DND-41 (cell line): ENCODE results near the gene TMC3.

ENCODE experiments used
- ATAC-seq: fragments of 200-7000 bp; cut with Tn5 transposase; 3 replicates; pipeline ENCODE4 v1.9.1; 2021; ENCODE audit warnings: low read depth; ENCODE audit not compliant: insufficient read depth
- DNase-seq: peaks from one replicate; pipeline ENCODE4 v3.0.0-alpha.2; 2020
- H2AFZ ChIP-seq: 2 replicates; pipeline ENCODE4 v1.6.0; 2012; ENCODE audit warnings: low read depth, low read length
- H3K27ac ChIP-seq: 2 replicates; pipeline ENCODE4 v1.5.1; 2012; ENCODE audit warnings: low read length, inconsistent platforms
- H3K27me3 ChIP-seq: fragments of 200-600 bp; sonication (generic); 2 replicates; pipeline ENCODE4 v1.6.0; 2012; ENCODE audit warnings: low read length, mild to moderate bottlenecking, inconsistent platforms; ENCODE audit not compliant: insufficient read depth, poor library complexity
- H3K36me3 ChIP-seq: 2 replicates; pipeline ENCODE4 v1.5.1; 2012; ENCODE audit warnings: low read length, inconsistent platforms; ENCODE audit not compliant: insufficient read depth
- H3K4me1 ChIP-seq: 2 replicates; pipeline ENCODE4 v1.5.1; 2012; ENCODE audit warnings: mild to moderate bottlenecking, low read length; ENCODE audit not compliant: insufficient read depth
- H3K4me2 ChIP-seq: 2 replicates; pipeline ENCODE4 v1.6.0; 2012; ENCODE audit warnings: mild to moderate bottlenecking, moderate library complexity, low read length, inconsistent platforms; ENCODE audit not compliant: insufficient read depth
- H3K4me3 ChIP-seq, 2 experiments: fragments of 200-600 bp in 1 of 2; shearing (Covaris generic) in 1 of 2; 2 replicates each; pipeline ENCODE4 v1.5.1; 2012 to 2016; ENCODE audit warnings: inconsistent platforms in 2 of 2, low read length in 2 of 2, mild to moderate bottlenecking in 2 of 2, low read depth in 1 of 2, moderate library complexity in 1 of 2
- H3K79me2 ChIP-seq: 2 replicates; pipeline ENCODE4 v1.6.0; 2012; ENCODE audit warnings: low read length, inconsistent platforms; ENCODE audit not compliant: insufficient read depth
- H3K9ac ChIP-seq: 2 replicates; pipeline ENCODE4 v1.6.0; 2012; ENCODE audit warnings: low read depth, mild to moderate bottlenecking, inconsistent platforms, low read length, moderate library complexity
- H3K9me3 ChIP-seq: 2 replicates; pipeline ENCODE4 v1.5.1; 2012; ENCODE audit warnings: low read length, moderate library complexity, mild to moderate bottlenecking, inconsistent platforms; ENCODE audit not compliant: insufficient read depth, severe bottlenecking
- H4K20me1 ChIP-seq: 2 replicates; pipeline ENCODE4 v1.6.0; 2012; ENCODE audit warnings: low read length; ENCODE audit not compliant: insufficient read depth
- CTCF ChIP-seq: IDR thresholded peaks from 2 replicates; pipeline ENCODE4 v1.5.1; 2012; ENCODE audit warnings: borderline replicate concordance, low read length, moderate library complexity, mild to moderate bottlenecking; ENCODE audit not compliant: poor library complexity, severe bottlenecking; ENCODE audit errors: extremely low read depth
- EZH2 ChIP-seq: IDR thresholded peaks from 3 replicates; pipeline ENCODE4 v1.6.1; 2012; ENCODE audit warnings: borderline replicate concordance, low read depth, mild to moderate bottlenecking, moderate library complexity, low read length, inconsistent platforms; ENCODE audit not compliant: severe bottlenecking

TMC3 gene

DNA sequence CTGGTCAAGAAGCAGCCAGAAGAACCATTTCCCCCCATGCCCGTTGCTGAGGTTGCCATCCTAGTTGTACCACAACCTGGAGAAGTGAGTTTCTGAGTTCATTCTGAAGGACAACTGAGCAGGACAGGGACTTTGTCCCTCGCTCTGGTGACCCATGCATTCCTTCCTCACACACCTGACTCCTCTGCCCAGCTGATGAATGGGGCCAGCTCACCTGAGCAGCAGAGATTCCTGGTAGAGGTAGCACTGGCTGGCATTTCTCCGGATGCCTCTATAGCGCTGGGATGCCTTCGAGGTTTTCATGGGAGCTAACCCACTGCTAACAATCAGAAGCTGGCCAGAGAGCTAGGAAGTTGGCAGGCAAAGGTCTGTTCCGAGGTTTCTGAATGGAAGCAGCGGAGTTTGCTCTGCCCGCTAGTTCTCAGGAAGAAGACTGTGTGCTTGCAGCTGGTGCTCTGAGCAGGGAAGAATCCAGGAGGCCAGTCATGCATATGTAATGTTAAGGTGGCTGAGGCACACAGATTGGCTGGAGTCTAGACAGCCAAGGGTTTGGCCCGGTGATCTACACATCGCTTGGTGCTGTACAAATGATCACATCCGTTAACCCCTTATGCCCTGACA, at the start of gene TMC3:
TSS of gene TMC3 (minus strand) at position 439 of the 621 bp plus-strand sequence. CDS start at position 303, 136 bp downstream.
- H3K36me3 ChIP-seq = no peaks in the 10 kb centered on the region
- TF ChIP-seq CTCF = no peak
- no peak for TF ChIP-seq EZH2
- H3K4me1 ChIP-seq = no peaks in the 10 kb centered on the region
- no peak within 1 kb of the TSS for H3K27ac ChIP-seq
- H3K9me3 ChIP-seq = no peaks in the 10 kb centered on the region
- no peak within 1 kb of the TSS for H3K4me2 ChIP-seq
- no peak within 1 kb of the TSS for H3K9ac ChIP-seq
- no peak within 1 kb of the TSS for H2AFZ ChIP-seq
- ATAC-seq = no peak
- no peak for DNase-seq
- no peaks in the 10 kb centered on the region for H4K20me1 ChIP-seq
- no peak within 1 kb of the TSS for H3K4me3 ChIP-seq
- H3K27me3 ChIP-seq = no peaks in the 10 kb centered on the region
- no peaks in the 10 kb centered on the region for H3K79me2 ChIP-seq

DNA sequence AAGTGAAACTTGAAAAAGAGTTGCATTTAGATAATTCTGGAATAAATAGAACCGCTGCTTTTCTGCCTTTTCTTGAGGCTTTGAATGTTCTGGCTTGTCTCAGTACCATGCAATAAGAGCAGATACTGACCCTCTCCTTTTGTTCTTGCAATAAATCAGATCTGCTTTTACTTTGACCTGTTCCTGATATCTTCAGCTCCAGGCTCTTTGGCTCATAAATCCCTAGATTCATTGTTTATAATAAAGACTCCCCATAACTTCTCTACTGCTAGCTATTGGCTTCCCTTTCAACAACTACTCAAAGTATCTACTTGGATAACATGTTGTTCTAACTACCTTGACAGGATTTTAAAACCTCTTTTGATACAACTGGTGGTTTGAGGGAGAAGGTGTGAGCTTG, 47.4 kb upstream of the TMC3 start:
- H3K79me2 ChIP-seq = no peaks in the 10 kb centered on the region; the same call in 1 of the 2 replicates
- H4K20me1 ChIP-seq = no peaks in the 10 kb centered on the region
- H3K4me1 ChIP-seq = peaks cover 32% of the 10 kb centered on the region
- no peaks in the 10 kb centered on the region for H3K36me3 ChIP-seq
- no peak overlapping the region for H3K27ac ChIP-seq
- DNase-seq = no peak
- no peak for TF ChIP-seq CTCF
- no peak for TF ChIP-seq EZH2
- H3K27me3 ChIP-seq = no peaks in the 10 kb centered on the region
- no peak overlapping the region for H2AFZ ChIP-seq
- H3K4me3 ChIP-seq = no peak overlapping the region
- ATAC-seq = no peak
- H3K4me2 ChIP-seq = no peak overlapping the region
- no peaks in the 10 kb centered on the region for H3K9me3 ChIP-seq
- H3K9ac ChIP-seq = no peak overlapping the region

DNA sequence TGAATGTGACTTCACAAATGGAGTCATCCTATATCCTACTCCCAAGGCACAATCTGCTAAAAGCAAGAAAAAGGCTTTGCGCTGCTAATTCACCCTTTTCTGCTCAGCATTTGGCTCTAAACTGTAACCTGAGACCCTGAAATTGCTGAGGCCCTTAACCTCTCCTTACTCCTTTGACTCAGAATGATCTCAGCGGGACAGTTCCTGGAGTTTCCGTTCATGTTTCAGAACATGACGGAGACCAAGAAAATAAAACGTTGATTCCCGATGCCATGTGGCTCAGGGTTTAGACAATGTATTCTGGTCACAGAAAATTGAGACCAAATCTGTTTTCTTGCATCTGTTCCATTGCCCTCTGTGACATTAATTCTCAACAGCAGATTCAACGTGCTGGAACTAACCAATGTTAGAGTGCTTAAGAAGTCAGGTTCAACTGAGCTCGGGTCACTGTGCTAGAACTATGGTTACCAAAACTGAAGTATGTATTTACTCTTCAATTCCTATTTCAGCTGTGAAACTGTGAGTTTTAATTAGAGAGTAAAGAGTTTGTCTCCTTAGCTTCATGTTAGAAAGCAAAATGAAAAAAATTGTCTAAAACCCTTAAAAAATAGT, 45.4 kb upstream of the TMC3 start:
- Histone ChIP-seq H3K9ac (no peak overlapping the region), H4K20me1 (no peaks in the 10 kb centered on the region), H3K4me1 (peaks cover 53% of the 10 kb centered on the region), H3K27ac (peak overlapping the region; percentile 62), H3K27me3 (no peaks in the 10 kb centered on the region), H3K4me3 (no peak overlapping the region), H3K9me3 (no peaks in the 10 kb centered on the region), H2AFZ (0 out of 2 replicates have a peak overlapping the region, but pooled peaks have one; percentile 14), H3K4me2 (no peak overlapping the region), H3K36me3 (no peaks in the 10 kb centered on the region), H3K79me2 (peaks cover 13% of the 10 kb centered on the region)
- ATAC-seq = no peak
- TF ChIP-seq CTCF (no peak), EZH2 (no peak)
- DNase-seq = no peak
